GM21723 (cell line): Measurements from ENCODE around the gene C2orf72.
"Not testable (repeated sequence)": the region's sequence is repeated elsewhere in the genome, so short reads cannot be mapped to it uniquely, and the experiment has no call there.

Experiments
- ATAC-seq: cut with Tn5 transposase; IDR thresholded peaks from one replicate; pipeline ENCODE4 v1.9.1; 2021; ENCODE audit warnings: mild to moderate bottlenecking, moderate library complexity; ENCODE audit not compliant: unreplicated experiment

Gene C2orf72

GRCh38 chr2:231013820-231014219, 23.5 kb upstream of the C2orf72 start:
- ATAC-seq = no peak

- ATAC-seq = no peak
Measured at GRCh38 chr2:231015478-231015877, 21.8 kb upstream of the C2orf72 start.

- no peak for ATAC-seq
Measured at GRCh38 chr2:231015926-231016325, 21.4 kb upstream of the C2orf72 start.

GRCh38 chr2:231016566-231017230, 20.6 kb upstream of the C2orf72 start:
- ATAC-seq = no peak

- no peak for ATAC-seq
Measured at GRCh38 chr2:231017231-231017598, 20.1 kb upstream of the C2orf72 start.

GRCh38 chr2:231018184-231018583, 19.1 kb upstream of the C2orf72 start:
- no peak for ATAC-seq

GRCh38 chr2:231025059-231025458, 12.3 kb upstream of the C2orf72 start:
- ATAC-seq = not testable (repeated sequence)

- no peak for ATAC-seq
Measured at GRCh38 chr2:231028889-231029288, 8.4 kb upstream of the C2orf72 start.

- ATAC-seq = no peak
Measured at GRCh38 chr2:231029563-231029962, 7.8 kb upstream of the C2orf72 start.

GRCh38 chr2:231030725-231031124, 6.6 kb upstream of the C2orf72 start:
- ATAC-seq = no peak

GRCh38 chr2:231032575-231033140, 4.7 kb upstream of the C2orf72 start:
- no peak for ATAC-seq

GRCh38 chr2:231033147-231034132, 3.9 kb upstream of the C2orf72 start:
- ATAC-seq = no peak

- ATAC-seq = no peak
Measured at GRCh38 chr2:231034291-231034882, 2.9 kb upstream of the C2orf72 start.

- ATAC-seq = no peak
Measured at GRCh38 chr2:231036131-231036530, 1.2 kb upstream of the C2orf72 start.

- ATAC-seq = no peak
Measured at GRCh38 chr2:231036578-231037106, 681 bp upstream of the C2orf72 start.

- ATAC-seq = no peak
Measured at GRCh38 chr2:231037731-231038482, 584 bp downstream of the C2orf72 start.

GRCh38 chr2:231038483-231039293, 1.4 kb downstream of the C2orf72 start:
- no peak for ATAC-seq

- no peak for ATAC-seq
Measured at GRCh38 chr2:231039294-231039664, 2.0 kb downstream of the C2orf72 start.

- ATAC-seq = no peak
Measured at GRCh38 chr2:231039821-231040364, 2.6 kb downstream of the C2orf72 start.
